ENCODE results near the gene ING3.

DNA sequence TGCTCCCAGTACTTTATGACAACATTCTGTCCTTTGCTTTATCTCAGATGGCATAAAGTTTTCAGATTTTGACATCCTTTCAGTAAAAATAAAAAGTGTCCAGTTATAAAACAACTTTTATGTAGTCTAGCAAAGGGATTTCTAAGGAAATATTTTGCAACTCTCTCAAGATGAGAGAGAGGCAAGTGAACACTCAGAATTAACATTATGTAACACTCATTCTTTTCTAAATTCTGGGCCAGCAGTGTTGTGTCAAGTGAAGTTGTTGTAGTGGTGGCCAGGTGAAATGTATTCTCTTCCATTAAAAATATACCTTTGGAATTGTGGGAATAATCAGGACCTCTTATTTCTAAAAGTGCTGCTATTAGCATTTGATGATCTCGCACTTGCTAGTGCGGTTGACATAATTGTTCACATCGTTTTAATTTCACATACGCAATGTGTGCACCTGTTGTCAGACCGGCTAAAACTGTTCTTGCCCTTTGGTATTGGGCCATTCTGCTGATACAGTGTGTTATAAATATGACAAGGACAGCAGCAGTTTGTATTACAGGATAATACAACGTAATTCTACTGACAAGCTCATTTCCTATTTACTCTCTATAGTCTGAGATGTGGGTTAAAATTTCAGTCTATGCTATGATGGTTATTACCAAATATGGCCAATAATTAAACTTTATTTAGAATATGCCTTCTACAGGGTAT is 61.7 kb downstream of the ING3 start:
- TF ChIP-seq TAF1 (IDR thresholded peaks at IDR 0.05; ENCODE audit: borderline replicate concordance, insufficient read depth, low read length) (no peak), SIN3A (IDR thresholded peaks at IDR 0.05; ENCODE audit: borderline replicate concordance, insufficient read depth, low read length) (no peak), POLR2AphosphoS5 (IDR thresholded peaks at IDR 0.05; ENCODE audit: low read depth, low read length) (no peak)
- TF ChIP-seq, protein P1, sequence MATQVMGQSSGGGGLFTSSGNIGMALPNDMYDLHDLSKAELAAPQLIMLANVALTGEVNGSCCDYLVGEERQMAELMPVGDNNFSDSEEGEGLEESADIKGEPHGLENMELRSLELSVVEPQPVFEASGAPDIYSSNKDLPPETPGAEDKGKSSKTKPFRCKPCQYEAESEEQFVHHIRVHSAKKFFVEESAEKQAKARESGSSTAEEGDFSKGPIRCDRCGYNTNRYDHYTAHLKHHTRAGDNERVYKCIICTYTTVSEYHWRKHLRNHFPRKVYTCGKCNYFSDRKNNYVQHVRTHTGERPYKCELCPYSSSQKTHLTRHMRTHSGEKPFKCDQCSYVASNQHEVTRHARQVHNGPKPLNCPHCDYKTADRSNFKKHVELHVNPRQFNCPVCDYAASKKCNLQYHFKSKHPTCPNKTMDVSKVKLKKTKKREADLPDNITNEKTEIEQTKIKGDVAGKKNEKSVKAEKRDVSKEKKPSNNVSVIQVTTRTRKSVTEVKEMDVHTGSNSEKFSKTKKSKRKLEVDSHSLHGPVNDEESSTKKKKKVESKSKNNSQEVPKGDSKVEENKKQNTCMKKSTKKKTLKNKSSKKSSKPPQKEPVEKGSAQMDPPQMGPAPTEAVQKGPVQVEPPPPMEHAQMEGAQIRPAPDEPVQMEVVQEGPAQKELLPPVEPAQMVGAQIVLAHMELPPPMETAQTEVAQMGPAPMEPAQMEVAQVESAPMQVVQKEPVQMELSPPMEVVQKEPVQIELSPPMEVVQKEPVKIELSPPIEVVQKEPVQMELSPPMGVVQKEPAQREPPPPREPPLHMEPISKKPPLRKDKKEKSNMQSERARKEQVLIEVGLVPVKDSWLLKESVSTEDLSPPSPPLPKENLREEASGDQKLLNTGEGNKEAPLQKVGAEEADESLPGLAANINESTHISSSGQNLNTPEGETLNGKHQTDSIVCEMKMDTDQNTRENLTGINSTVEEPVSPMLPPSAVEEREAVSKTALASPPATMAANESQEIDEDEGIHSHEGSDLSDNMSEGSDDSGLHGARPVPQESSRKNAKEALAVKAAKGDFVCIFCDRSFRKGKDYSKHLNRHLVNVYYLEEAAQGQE (IDR thresholded peaks at IDR 0.05; ENCODE audit: insufficient read depth in 1 of 2, low read depth in 2 of 2, low read length in 2 of 2), result no peak

Measured in PFSK-1 (cell line).